Gastrocnemius medialis (tissue), 4 donors: Measurements from ENCODE around the gene ATP6V1B1. TPM values are rescaled to one million over a fixed set of nuclear protein-coding genes. Genes with fewer than 3 reads are reported as not detected.

Experiments used
- ATAC-seq, 2 donors: fragments of 150-250 bp; one replicate each; pipeline ENCODE4 v1.9.1; 2016
- DNase-seq, 2 donors: peaks; one replicate each; pipeline ENCODE4 v3.0.0-alpha.2; 2019
- H3K27ac ChIP-seq, 4 donors: fragments of 200-600 bp; sonication (generic); 1 replicate in 1 of 4; 2 replicates in 3 of 4; pipeline ENCODE4 v1.5.1; 2016 to 2018; ENCODE audit warnings: mild to moderate bottlenecking in 2 of 4, moderate library complexity in 1 of 4
- H3K27me3 ChIP-seq, 3 donors: fragments of 200-600 bp; sonication (generic) in 2 of 3; 1 replicate in 1 of 3; 2 replicates in 2 of 3; pipeline versions ENCODE4 v1.5.1 to v1.6.0; 2016 to 2019; ENCODE audit warnings: mild to moderate bottlenecking in 1 of 3, moderate library complexity in 1 of 3
- H3K36me3 ChIP-seq, 2 donors: fragments of 200-600 bp; sonication (generic) in 1 of 2; one replicate each; pipeline ENCODE4 v1.5.1; 2017 to 2018
- H3K4me1 ChIP-seq, 2 donors: fragments of 200-600 bp; sonication (generic) in 1 of 2; one replicate each; pipeline ENCODE4 v1.5.1; 2016 to 2017; ENCODE audit warnings: mild to moderate bottlenecking in 2 of 2
- H3K4me3 ChIP-seq, 4 donors: fragments of 200-600 bp; sonication (generic) in 3 of 4; 1 replicate in 1 of 4; 2 replicates in 3 of 4; pipeline ENCODE4 v1.5.1; 2016 to 2019; ENCODE audit warnings: mild to moderate bottlenecking in 2 of 4
- H3K9me3 ChIP-seq, 3 donors: fragments of 200-600 bp; sonication (generic) in 2 of 3; 1 replicate in 1 of 3; 2 replicates in 2 of 3; pipeline ENCODE4 v1.5.1; 2016 to 2019
- CTCF ChIP-seq, 5 experiments: fragments of 450-650 bp in 3 of 5; fragments of 200-600 bp in 2 of 5; sonication (generic) in 2 of 5; IDR thresholded peaks in 4 of 5; conservative IDR thresholded peaks in 1 of 5; 1 replicate in 4 of 5; 2 replicates in 1 of 5; pipeline ENCODE4 v1.5.1; 2016 to 2019; ENCODE audit warnings: antibody characterized with exemption in 5 of 5, mild to moderate bottlenecking in 3 of 5, moderate library complexity in 3 of 5
- POLR2A ChIP-seq, 2 donors: fragments of 450-650 bp; IDR thresholded peaks; one replicate each; pipeline ENCODE4 v1.6.1; 2017; ENCODE audit warnings: antibody characterized with exemption in 2 of 2, mild to moderate bottlenecking in 2 of 2, moderate library complexity in 2 of 2
- in situ Hi-C, 4 donors: fragments of 200-750 bp; cut with MboI; loops; one replicate each; pipeline versions ENCODE4 v1.15.0 to v1.8.0; 2017; ENCODE audit warnings: low sequenced_read_pairs in 4 of 4
- intact Hi-C: fragments of 100-400 bp; cut with DNase I; formaldehyde crosslinking; loops from one replicate; pipeline ENCODE4 v1.15.1; 2023; ENCODE audit warnings: low total_unique reads
- total RNA-seq, 4 donors: library from RNA; depleted of rRNA; stranded (reverse); fragments of >200 nt; gene quantifications; one replicate each; pipeline versions ENCODE4 v1.1.0 to v1.2.3, GENCODE V29; 2016

ATP6V1B1 gene
- total RNA-seq, 4 donors from 2014 or later = 2.3 TPM; not detected in 3

DNA sequence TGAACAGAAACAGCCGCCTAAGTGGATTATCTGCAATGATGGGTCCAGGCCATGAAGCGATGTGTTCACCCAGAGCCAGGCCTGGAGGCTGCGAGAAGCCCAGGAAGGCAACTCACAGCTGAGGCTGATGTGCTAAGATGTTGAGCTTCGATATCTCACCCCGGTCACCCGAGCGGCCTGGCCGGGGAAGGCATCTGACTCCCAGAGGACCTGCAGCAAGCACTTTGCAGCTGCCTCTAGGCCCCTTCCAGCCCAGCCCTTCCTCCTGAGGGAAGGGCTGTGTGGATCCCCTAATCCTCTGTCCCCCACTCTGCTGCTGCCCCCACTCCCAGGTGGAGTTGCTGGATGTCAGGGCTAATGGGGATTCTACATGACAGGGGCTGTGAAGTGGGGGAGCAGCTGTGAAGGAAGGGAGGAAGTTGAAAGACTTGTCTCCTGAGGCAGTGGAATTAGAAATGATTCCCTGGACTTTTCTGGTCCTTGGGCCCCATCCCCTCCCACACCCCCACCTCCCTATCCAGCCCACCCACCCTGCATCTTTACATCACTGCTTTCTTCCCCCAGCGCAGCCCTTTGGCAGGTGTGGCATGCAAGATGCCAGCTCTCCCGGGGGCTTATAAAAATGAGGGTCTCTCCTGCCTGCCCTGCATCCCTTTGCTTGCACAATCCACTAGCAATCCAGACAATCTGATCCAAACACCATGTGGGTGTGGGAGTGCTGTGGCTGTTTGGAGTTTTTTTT is 4.3 kb downstream of the ATP6V1B1 start:
- Histone ChIP-seq H3K4me3 (no peak overlapping the region), H3K27me3 (no peaks in the 10 kb centered on the region), H3K9me3 (no peaks in the 10 kb centered on the region), H3K36me3 (no peaks in the 10 kb centered on the region), H3K27ac (no peak overlapping the region), H3K4me1 (no peaks in the 10 kb centered on the region)
- DNase-seq = no peak
- ATAC-seq = no peak
- in situ Hi-C loops = loop anchor here in 3 of 4 donors (10.0 to 25.0 kb wide), 2 partner anchors 75 to 153 kb away; partner anchors contain the start of gene FIGLA (in 1 of the 3)
- no peak for TF ChIP-seq POLR2A (IDR thresholded peaks at IDR 0.05)
- TF ChIP-seq CTCF (IDR thresholded peaks at IDR 0.05 in 4 of 5, conservative IDR thresholded peaks at IDR 0.05 in 1 of 5) = no peak
- intact Hi-C loops = no loop called here

- H3K4me1 ChIP-seq = no peaks in the 10 kb centered on the region
- H3K27me3 ChIP-seq = no peaks in the 10 kb centered on the region
- H3K27ac ChIP-seq = no peak overlapping the region
- in situ Hi-C loops (loop anchor here in 3 of 4 donors (10.0 to 25.0 kb wide), 2 partner anchors 76 to 154 kb away; partner anchors contain the start of gene FIGLA (in 1 of the 3)), intact Hi-C loops (no loop called here)
- no peaks in the 10 kb centered on the region for H3K36me3 ChIP-seq
- no peaks in the 10 kb centered on the region for H3K9me3 ChIP-seq
- no peak for TF ChIP-seq CTCF (IDR thresholded peaks at IDR 0.05 in 4 of 5, conservative IDR thresholded peaks at IDR 0.05 in 1 of 5)
- no peak for TF ChIP-seq POLR2A (IDR thresholded peaks at IDR 0.05)
- ATAC-seq (no peak), DNase-seq (no peak)
- no peak overlapping the region for H3K4me3 ChIP-seq
These were observed 5.5 kb downstream of the ATP6V1B1 start for GRCh38 chr2:70941186-70941585.

DNA sequence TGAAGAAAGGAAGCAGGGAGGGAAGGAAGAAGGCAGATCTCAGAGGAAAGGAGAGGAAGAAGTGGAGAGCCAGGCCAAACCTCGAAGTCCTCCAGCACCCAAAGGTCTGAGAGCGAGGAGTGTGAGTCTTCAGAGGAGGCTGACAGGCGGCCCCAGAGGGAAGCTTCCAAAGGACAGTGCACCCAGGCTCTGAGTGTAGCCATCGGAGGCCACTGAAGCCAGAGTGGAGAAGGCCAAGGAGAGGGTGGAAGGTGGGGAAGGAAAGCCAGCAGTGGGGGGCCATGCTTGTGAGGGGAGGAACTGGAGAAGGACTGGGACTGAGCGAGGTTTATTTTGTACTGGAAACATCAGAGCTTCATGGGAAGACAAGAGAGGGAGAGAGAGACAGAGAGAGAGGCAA is 6.0 kb downstream of the ATP6V1B1 start:
- Histone ChIP-seq H3K4me3 (no peak overlapping the region), H3K27me3 (no peaks in the 10 kb centered on the region), H3K27ac (no peak overlapping the region), H3K36me3 (no peaks in the 10 kb centered on the region), H3K4me1 (no peaks in the 10 kb centered on the region), H3K9me3 (no peaks in the 10 kb centered on the region)
- no peak for ATAC-seq
- DNase-seq = no peak
- TF ChIP-seq CTCF (IDR thresholded peaks at IDR 0.05 in 4 of 5, conservative IDR thresholded peaks at IDR 0.05 in 1 of 5) (no peak), POLR2A (IDR thresholded peaks at IDR 0.05) (no peak)
- intact Hi-C loops = no loop called here
- in situ Hi-C loops = loop anchor here in 3 of 4 donors (10.0 to 25.0 kb wide), 2 partner anchors 77 to 154 kb away; partner anchors contain the start of gene FIGLA (in 1 of the 3)

DNA sequence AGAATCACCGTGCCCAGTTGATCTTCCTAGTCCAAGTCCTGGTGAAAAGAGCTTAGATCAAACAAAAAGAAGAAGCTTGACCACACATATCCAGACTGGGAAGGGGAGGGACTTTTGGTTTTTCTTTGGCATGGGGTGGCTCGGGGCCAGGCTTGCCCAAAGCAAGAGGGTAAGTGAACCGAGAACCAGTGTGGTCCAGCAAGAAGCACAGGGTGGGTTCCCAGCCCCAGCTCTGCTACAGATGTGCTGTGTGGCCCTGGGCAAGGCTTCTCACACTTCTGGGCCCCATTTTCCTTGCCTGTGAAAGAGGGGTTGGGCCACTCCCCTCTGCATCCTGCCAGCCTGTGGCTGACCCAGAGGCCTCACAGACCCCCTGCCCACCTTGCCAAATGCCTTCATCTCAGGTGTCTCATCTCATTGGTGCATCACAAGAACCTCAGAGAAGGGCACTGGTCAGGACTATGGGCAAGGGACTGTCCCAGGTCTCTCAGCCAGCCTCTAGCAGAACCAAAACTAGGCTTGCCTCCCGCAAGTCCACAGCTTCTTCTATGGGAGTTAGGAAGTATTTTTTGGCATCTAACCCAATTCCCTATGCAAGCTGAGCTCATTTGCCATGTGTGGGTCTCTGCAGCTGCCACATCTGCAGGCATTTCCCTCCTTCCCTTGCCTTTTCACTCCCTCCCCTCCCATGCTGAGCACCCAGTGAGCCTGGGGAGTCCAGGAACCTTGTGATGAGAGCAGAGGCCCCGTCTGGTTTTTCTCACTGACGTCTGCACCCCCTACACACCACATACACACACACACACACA is 6.9 kb downstream of the ATP6V1B1 start:
- DNase-seq (no peak), ATAC-seq (no peak)
- no peaks in the 10 kb centered on the region for H3K36me3 ChIP-seq
- H3K4me1 ChIP-seq = no peaks in the 10 kb centered on the region
- in situ Hi-C loops = loop anchor here in 3 of 4 donors (10.0 to 25.0 kb wide), 2 partner anchors 78 to 155 kb away; partner anchors contain the start of gene FIGLA (in 1 of the 3)
- H3K27ac ChIP-seq = no peak overlapping the region
- H3K4me3 ChIP-seq = no peak overlapping the region
- no peaks in the 10 kb centered on the region for H3K9me3 ChIP-seq
- TF ChIP-seq CTCF (IDR thresholded peaks at IDR 0.05 in 4 of 5, conservative IDR thresholded peaks at IDR 0.05 in 1 of 5) = no peak
- TF ChIP-seq POLR2A (IDR thresholded peaks at IDR 0.05) = no peak
- H3K27me3 ChIP-seq = peaks cover 0 to 4% (median 0%) of the 10 kb centered on the region in 3 donors
- intact Hi-C loops = no loop called here
